Transverse colon (tissue), 3 donors: ENCODE data around the gene ERC2.

ENCODE experiments used
- EP300 ChIP-seq: sonication (generic); formaldehyde crosslinking; IDR thresholded peaks from one replicate; pipeline ENCODE4 v1.6.1; 2017; ENCODE audit warnings: antibody characterized with exemption, low read depth
- POLR2A ChIP-seq: fragments of 450-650 bp; IDR thresholded peaks from one replicate; pipeline ENCODE4 v1.6.1; 2016; ENCODE audit warnings: antibody characterized with exemption, mild to moderate bottlenecking, moderate library complexity
- TF ChIP-seq, protein P1 (sequence below), 5 experiments: fragments of 200-600 bp in 3 of 5; fragments of 450-650 bp in 2 of 5; sonication (generic) in 3 of 5; IDR thresholded peaks; 1 replicate in 2 of 5; 2 replicates in 3 of 5; pipeline ENCODE4 v1.5.1; 2016 to 2017; ENCODE audit warnings: antibody characterized with exemption in 5 of 5, inconsistent platforms in 3 of 5, mild to moderate bottlenecking in 2 of 5, moderate library complexity in 1 of 5

DNA sequence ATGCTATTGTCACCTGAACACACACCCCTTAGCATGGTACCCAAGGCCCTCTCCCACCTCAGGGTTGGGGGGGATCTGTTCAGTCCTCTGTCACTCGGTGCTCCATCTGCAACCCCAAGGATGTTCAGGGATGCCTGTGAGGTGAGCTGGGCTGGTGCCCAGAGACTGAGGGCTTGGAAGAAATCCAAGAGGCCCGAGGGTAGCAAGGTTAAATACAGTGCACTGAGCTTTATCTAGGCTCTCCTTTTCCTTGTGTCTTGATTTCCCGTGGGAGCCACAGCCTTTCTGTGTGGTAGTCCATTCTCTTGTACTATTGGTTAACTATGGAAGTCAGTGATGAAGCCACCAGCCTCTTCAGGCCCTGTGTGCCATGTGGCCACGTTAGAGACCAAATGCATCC lies 962.5 kb downstream of the ERC2 start:
- TF ChIP-seq, protein P1, sequence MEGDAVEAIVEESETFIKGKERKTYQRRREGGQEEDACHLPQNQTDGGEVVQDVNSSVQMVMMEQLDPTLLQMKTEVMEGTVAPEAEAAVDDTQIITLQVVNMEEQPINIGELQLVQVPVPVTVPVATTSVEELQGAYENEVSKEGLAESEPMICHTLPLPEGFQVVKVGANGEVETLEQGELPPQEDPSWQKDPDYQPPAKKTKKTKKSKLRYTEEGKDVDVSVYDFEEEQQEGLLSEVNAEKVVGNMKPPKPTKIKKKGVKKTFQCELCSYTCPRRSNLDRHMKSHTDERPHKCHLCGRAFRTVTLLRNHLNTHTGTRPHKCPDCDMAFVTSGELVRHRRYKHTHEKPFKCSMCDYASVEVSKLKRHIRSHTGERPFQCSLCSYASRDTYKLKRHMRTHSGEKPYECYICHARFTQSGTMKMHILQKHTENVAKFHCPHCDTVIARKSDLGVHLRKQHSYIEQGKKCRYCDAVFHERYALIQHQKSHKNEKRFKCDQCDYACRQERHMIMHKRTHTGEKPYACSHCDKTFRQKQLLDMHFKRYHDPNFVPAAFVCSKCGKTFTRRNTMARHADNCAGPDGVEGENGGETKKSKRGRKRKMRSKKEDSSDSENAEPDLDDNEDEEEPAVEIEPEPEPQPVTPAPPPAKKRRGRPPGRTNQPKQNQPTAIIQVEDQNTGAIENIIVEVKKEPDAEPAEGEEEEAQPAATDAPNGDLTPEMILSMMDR (IDR thresholded peaks at IDR 0.05) = no peak
- TF ChIP-seq EP300 (no peak), POLR2A (no peak)
